Activated T-cell treated with anti-CD3 and anti-CD28 coated beads for 48 hours (primary cell): Measurements from ENCODE around the gene RFX7.
"Not testable (repeated sequence)": the region's sequence is repeated elsewhere in the genome, so short reads cannot be mapped to it uniquely, and the experiment has no call there.

Experiments used
- DNase-seq: peaks from one replicate; pipeline ENCODE4 v3.0.0-alpha.2; 2020; ENCODE audit warnings: low read depth

The RFX7 gene

GRCh38 chr15:56205061-56205876 is 38.4 kb downstream of the RFX7 start:
- DNase-seq: no peak

DNA sequence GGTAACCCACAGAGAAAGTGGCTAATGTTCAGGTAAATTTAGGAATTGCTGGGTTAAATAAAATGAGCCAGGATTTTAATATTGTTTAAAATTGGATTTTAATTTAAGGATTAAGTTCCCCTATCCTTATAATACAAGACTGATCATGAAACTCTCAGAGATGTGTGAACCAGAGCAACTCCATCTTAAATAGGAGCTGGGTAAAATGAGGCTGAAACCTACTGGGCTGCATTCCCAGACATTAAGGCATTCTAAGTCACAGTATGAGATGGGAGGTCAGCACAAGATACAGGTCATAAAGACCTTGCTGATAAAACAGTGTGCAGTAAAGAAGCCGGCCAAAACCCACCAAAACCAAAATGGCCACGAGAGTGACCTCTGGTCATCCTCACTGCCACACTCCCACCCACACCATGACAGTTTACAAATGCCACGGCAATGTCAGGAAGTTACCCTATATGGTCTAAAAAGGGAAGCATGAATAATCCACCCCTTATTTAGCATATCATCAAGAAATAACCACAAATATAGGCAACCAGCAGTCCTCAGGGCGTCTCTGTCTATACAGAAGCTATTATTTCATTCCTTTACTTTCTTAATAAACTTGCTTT is 40.3 kb downstream of the RFX7 start:
- not testable (repeated sequence) for DNase-seq

GRCh38 chr15:56202701-56203100 is 41.0 kb downstream of the RFX7 start:
- DNase-seq: no peak

DNA sequence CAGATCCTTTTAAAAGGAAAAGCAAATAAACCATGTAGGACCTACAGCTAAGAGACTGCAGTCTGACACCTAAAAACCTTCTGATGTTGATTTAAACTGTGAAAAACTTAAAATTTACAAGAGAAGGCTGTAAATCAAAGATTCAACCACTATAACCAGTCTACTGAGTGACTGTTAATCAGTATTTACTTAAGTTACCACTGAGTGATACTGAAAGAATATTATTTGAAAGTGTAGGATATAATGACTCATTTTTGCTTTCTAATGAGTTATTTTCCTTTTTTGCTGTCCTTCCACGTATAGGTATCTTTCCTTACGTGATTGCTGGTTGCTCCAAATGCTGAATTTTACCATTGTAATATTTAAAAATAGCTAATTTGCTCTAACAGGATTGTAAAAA is 44.6 kb downstream of the RFX7 start:
- no peak for DNase-seq

DNA sequence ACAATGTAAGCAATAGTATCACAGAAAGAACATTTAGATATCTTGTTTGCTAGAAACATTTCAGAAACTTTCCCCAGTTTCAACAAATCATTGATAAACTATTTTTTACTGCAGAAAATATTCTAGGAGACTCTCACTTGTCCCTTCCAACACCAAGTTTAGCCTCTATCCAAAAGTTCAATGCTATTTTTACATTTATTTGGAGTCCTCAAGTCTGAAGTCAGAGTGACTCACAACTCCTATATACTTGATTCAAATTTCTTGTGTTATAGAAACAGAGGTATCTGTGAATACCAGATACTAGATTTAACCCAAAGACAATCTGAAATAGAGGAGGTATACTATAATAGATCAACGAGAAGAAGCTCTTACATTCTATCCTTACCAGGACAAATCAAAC is 49.6 kb downstream of the RFX7 start:
- no peak for DNase-seq

DNA sequence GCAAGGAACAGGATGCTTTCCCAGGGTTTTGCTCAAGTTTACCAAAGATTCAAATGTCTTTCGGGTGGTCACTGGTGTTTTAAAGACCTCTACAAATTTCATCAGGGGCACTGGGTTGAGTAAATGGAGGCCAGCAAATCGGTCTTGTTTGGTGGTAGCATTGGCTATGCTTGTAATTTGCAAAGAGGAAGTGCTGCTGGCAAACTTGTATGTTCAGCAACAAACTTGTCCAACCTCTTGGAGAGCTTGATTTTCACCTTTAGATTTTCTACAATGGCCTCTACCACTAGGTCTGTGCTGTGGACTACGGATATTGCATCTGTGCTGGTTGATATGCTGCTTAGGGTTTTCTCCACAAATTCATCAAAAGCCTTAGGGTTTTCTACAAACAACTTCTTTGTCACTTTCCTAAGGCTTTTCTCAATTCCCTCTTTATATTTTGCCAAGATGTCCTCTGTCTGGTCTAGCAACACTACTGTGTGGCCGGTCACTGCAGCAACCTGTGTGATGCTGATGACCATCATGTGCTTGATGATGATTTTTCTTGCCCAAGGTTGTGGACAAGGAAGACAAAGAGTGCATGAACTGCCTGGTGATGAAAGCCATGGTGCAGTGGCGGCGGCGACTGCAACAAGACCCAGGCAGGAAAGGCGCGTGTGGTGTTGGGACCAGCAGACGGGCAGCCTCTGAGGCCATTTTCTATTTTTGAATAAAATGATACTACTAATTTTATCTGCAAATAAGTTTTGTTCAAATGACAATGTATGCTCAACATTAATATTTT is 50.8 kb downstream of the RFX7 start:
- DNase-seq: no peak

DNA sequence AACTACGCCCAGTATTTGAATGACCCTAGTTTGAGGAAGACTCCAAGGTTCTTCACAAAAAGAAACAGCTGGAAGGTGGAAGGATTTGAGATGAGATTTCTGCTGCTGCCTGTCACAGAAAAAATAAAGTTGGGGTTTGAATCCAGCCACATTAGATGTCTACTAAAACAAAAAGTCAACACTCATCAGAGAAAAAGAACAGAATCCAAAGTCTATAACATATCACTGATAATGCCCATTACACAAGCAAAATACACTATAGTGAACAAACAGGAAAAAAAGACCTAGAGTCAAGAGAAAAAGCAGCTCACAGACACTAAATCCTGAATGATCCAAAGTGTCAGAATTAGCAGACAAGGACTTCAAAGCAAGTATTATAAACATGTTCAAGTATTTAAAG is 56.0 kb downstream of the RFX7 start:
- DNase-seq: no peak

DNA sequence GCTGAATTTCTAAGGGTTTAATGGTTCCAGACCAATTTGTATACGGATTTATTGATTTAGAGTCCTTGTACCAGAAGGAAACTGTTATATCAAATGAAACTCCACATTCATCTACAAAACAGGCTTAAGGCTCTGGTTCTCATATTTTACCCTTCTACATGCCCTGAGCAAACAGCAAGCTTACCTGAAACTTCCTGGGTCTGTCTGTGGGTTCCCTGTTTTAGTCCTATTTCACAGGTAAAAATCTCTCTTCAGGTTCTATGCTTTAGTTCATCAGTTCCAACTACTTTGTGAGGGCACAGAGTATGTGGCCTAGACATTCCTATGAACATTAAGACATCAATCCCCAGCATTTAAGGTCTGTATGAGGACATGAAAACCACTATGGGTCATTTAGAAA is 57.7 kb downstream of the RFX7 start:
- DNase-seq: no peak

DNA sequence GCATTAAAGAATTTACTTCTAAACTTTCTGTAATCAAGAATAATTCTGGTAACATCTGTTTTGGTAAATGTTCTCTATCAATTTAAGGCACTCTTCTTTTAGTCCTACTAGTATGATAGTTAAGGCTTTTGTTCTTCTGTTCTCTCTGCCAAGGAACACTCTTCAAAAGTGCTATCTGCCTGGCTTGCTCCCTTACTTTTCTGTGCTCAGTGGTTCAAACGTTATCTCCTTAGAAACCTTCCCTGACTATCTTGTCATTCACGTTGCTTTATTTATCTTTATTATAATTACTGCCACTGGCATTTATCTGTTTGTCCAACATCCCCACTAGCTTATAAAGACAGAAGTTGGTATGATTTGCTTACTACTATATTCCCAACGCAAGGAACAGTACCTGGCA is 59.2 kb downstream of the RFX7 start:
- DNase-seq: no peak

DNA sequence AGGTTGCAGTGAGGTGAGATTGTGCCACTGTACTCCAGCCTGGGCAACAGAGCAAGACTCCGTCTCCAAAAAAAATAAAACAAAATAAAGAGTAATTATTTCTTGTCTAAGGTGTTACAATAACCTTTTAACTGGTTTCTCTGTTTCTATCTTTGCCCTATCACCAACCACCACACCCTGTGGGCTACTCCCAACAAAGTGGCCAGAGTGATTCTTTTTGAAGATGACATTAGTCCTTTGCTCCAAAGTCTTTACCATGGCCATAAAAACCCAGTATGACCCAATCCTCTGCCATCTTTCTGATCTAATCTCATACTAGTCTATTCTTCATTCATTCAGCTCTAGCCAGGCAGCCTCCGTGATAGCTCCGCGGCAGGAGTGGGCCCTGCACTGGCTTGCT is 62.8 kb downstream of the RFX7 start:
- no peak for DNase-seq

DNA sequence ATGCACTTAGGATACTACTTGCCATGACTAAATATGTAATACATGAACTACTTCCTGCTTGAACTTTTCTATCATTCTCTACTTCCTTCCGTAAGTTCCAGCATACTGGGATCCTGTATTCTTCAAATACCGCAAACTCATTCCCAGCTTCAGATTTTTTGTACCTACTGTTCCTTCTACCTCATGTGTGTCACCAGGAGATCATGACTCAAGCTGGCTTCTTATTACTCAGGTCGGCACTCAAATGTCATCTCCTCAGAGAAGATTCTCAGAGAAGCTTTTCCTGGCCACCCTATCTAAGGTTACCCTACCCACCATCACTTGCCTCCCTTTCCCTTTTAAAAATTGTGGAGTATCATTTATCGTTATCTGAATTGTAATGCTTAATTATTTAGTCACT is 66.7 kb downstream of the RFX7 start:
- DNase-seq: no peak

DNA sequence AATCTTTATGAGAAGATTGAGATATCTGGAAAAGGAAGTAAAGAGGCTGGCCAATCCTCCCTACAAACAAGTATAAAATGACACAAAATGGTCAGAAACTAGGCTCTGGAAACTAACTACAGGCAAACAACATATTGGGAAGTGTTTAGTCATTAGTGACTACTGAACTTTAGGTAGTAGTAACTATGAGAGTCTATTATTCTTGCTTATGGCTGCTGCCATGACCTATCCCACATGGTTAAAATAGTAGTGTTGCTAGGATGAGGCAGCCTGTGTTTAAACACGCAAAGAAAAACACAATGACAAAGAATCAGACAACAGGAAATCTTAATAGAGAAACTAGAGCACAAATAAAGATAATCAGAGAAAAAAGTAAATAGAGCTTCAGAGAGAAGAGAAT is 67.9 kb downstream of the RFX7 start:
- no peak for DNase-seq

DNA sequence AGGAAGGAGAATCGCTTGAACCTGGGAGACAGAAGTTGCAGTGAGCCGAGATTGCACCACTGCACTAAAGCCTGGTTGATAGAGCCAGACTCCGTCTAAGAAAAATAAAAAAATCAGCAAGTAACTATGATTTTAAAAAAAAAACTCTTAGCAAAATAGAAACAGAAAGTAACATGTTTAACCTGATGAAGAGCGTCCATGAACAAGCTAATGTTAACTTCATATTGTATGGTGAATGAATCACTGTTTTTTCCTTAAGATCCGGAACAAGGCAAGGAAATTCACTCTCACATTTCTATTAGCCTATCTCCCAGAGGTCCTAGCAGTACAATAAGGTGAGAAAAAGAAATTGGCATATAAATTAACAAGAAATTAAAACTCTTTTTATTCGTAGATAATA is 69.0 kb downstream of the RFX7 start:
- DNase-seq: no peak

GRCh38 chr15:56168394-56168793 is 75.3 kb downstream of the RFX7 start:
- no peak for DNase-seq

GRCh38 chr15:56165234-56165633 is 78.4 kb downstream of the RFX7 start:
- DNase-seq: no peak

- DNase-seq: no peak
These were observed 82.7 kb downstream of the RFX7 start for GRCh38 chr15:56160966-56161365.

- DNase-seq: no peak
These were observed 86.8 kb downstream of the RFX7 start for GRCh38 chr15:56156877-56157276.

GRCh38 chr15:56155278-56155677 is 88.4 kb downstream of the RFX7 start:
- not testable (repeated sequence) for DNase-seq

GRCh38 chr15:56154768-56155167 is 88.9 kb downstream of the RFX7 start:
- DNase-seq: not testable (repeated sequence)

- DNase-seq: no peak
These were observed 93.5 kb downstream of the RFX7 start for GRCh38 chr15:56150204-56150603.

DNA sequence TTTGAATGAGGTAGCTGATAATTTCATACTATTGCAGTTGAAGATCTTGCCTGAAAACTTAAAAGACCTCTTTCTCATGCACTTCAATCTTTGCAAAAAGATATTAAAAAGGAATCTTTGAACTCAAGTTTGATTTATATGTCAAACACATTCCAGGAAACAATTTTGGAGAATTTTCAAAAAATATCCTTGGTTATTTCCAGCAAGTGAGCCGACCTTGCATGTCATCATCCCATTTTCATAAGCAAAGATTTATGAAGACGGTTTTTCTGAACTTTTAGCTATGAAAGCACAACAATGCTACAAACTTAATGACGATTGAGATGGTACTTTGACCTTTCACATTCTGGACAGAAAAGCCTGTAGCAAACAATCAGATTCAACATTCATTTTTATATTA is 95.6 kb downstream of the RFX7 start:
- no peak for DNase-seq

GRCh38 chr15:56146756-56147155 is 96.9 kb downstream of the RFX7 start:
- DNase-seq: no peak

DNA sequence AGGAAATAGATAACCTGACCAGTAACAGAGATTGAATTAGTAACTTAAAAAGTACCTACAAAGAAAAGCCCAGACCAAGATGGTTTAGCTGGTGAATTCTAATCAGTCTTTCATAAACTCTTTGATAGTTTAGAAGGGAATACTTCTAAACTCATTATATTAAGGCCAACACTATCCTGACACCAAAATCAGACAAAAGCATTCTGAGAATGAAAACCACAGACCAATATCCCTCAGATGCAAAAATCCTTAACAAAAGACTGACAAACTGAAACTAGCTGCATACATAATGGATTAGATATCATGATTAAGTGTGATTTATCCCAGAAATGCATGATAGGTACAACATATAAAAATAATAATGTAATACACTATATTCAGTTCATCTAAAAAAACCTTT is 115.6 kb downstream of the RFX7 start:
- no peak for DNase-seq
